GM23338 (cell line): Measurements from ENCODE around the gene DACT2. TPM values are rescaled to one million over a fixed set of nuclear protein-coding genes. Genes with fewer than 3 reads are reported as not detected.

Experiments
- ATAC-seq: fragments of 200-7000 bp; cut with Tn5 transposase; 3 replicates; pipeline ENCODE4 v1.9.1; 2020
- DNase-seq: peaks from one replicate; pipeline ENCODE4 v3.0.0-alpha.2; 2015; ENCODE audit warnings: low spot score
- H2AFZ ChIP-seq: fragments of 200-600 bp; sonication (generic); 2 replicates; pipeline ENCODE4 v1.8.0; 2016; ENCODE audit warnings: antibody characterized with exemption, mild to moderate bottlenecking, moderate library complexity
- H3F3A ChIP-seq: fragments of 200-600 bp; sonication (generic); replicated peaks from 2 replicates; pipeline ENCODE4 v1.8.0; 2017; ENCODE audit warnings: antibody characterized with exemption, mixed run types, low read depth
- H3K27ac ChIP-seq: fragments of 200-600 bp; sonication (generic); 2 replicates; pipeline ENCODE4 v1.6.1; 2016; ENCODE audit warnings: low read depth
- H3K27me3 ChIP-seq: fragments of 200-600 bp; sonication (generic); 2 replicates; pipeline ENCODE4 v1.8.0; 2016; ENCODE audit warnings: mild to moderate bottlenecking, mixed run types, moderate library complexity; ENCODE audit not compliant: insufficient read depth
- H3K36me3 ChIP-seq: fragments of 200-600 bp; sonication (generic); 2 replicates; pipeline ENCODE4 v1.8.0; 2016; ENCODE audit warnings: mild to moderate bottlenecking; ENCODE audit not compliant: insufficient read depth
- H3K4me1 ChIP-seq: fragments of 200-600 bp; sonication (generic); 2 replicates; pipeline ENCODE4 v1.8.0; 2016; ENCODE audit warnings: mild to moderate bottlenecking, moderate library complexity; ENCODE audit not compliant: insufficient read depth
- H3K4me2 ChIP-seq: fragments of 200-600 bp; sonication (generic); 2 replicates; pipeline ENCODE4 v1.7.1; 2017; ENCODE audit warnings: mixed run types
- H3K4me3 ChIP-seq: fragments of 200-600 bp; sonication (generic); 2 replicates; pipeline ENCODE4 v1.6.1; 2016; ENCODE audit warnings: mixed run types
- H3K79me2 ChIP-seq: fragments of 200-600 bp; sonication (generic); replicated peaks from 2 replicates; pipeline ENCODE4 v1.8.0; 2017; ENCODE audit warnings: mild to moderate bottlenecking; ENCODE audit not compliant: insufficient read depth
- H3K9me2 ChIP-seq: fragments of 200-600 bp; sonication (generic); 2 replicates; pipeline ENCODE4 v1.8.0; 2017; ENCODE audit not compliant: insufficient read depth
- H4K20me1 ChIP-seq: fragments of 200-600 bp; sonication (generic); replicated peaks from 2 replicates; pipeline ENCODE4 v1.8.0; 2017; ENCODE audit warnings: mild to moderate bottlenecking; ENCODE audit not compliant: insufficient read depth
- H3K27ac Mint-ChIP-seq: 2 replicates; pipeline ENCODE4 v1.8.0; 2020; ENCODE audit warnings: inconsistent platforms, mild to moderate bottlenecking, moderate library complexity, mixed read lengths
- H3K27me3 Mint-ChIP-seq: 3 replicates; pipeline ENCODE4 v1.8.0; 2022; ENCODE audit warnings: low read depth, mild to moderate bottlenecking, moderate library complexity, mixed read lengths, inconsistent platforms; ENCODE audit not compliant: insufficient read depth, poor library complexity
- H3K36me3 Mint-ChIP-seq: 3 replicates; pipeline ENCODE4 v1.8.0; 2021; ENCODE audit warnings: low read depth, mild to moderate bottlenecking, inconsistent platforms, moderate library complexity, mixed read lengths
- H3K4me1 Mint-ChIP-seq: 3 replicates; pipeline ENCODE4 v1.8.0; 2020; ENCODE audit warnings: mild to moderate bottlenecking, inconsistent platforms, mixed read lengths
- H3K4me3 Mint-ChIP-seq: 3 replicates; pipeline ENCODE4 v1.8.0; 2021; ENCODE audit warnings: moderate library complexity, mild to moderate bottlenecking, inconsistent platforms, mixed read lengths
- H3K9me3 Mint-ChIP-seq: 3 replicates; pipeline ENCODE4 v1.8.0; 2020; ENCODE audit warnings: moderate library complexity, mild to moderate bottlenecking, inconsistent platforms, mixed read lengths
- CREB1 ChIP-seq: fragments of 250-450 bp; sonication (Bioruptor Pico); IDR thresholded peaks from 2 replicates; pipeline ENCODE4 v1.5.0; 2020; ENCODE audit warnings: low read depth, mild to moderate bottlenecking, moderate library complexity
- EZH2phosphoT487 ChIP-seq: fragments of 200-600 bp; sonication (generic); IDR thresholded peaks from one replicate; pipeline ENCODE4 v1.8.1; 2018; ENCODE audit warnings: antibody characterized with exemption; ENCODE audit not compliant: unreplicated experiment
- JUNB ChIP-seq: IDR thresholded peaks from one replicate; pipeline ENCODE4 v1.6.1; 2016; ENCODE audit warnings: antibody characterized with exemption; ENCODE audit not compliant: unreplicated experiment
- POLR2AphosphoS5 ChIP-seq: IDR thresholded peaks from 2 replicates; pipeline ENCODE4 v1.6.1; 2016; ENCODE audit warnings: antibody characterized with exemption, low read depth
- STAT1 ChIP-seq: IDR thresholded peaks from one replicate; pipeline ENCODE4 v1.6.1; 2016; ENCODE audit warnings: antibody characterized with exemption; ENCODE audit not compliant: unreplicated experiment
- ZNF114 ChIP-seq: fragments of 250-450 bp; sonication (Bioruptor Pico); IDR thresholded peaks from 2 replicates; pipeline ENCODE4 v1.5.0; 2020; ENCODE audit warnings: mild to moderate bottlenecking, moderate library complexity
- ZNF462 ChIP-seq: fragments of 250-450 bp; sonication (Bioruptor Pico); IDR thresholded peaks from 2 replicates; pipeline ENCODE4 v1.5.0; 2020; ENCODE audit warnings: mild to moderate bottlenecking, moderate library complexity
- polyA plus RNA-seq: library from polyadenylated mRNA; unstranded; fragments of >200 nt; fragmentation: Nextera tagmentation; extraction: Ambion mirVana; gene quantifications from 2 replicates; pipeline ENCODE4 v1.2.1, GENCODE V29; 2016
- total RNA-seq: library from RNA; depleted of rRNA; stranded (reverse); fragments of >200 nt; shearing (Covaris generic); gene quantifications from 2 replicates; pipeline ENCODE4 v1.2.3, GENCODE V29; 2014
- TF ChIP-seq, protein P1 (sequence below), 2 experiments: fragments of 200-600 bp in 1 of 2; sonication (generic) in 1 of 2; conservative IDR thresholded peaks; 2 replicates each; pipeline versions ENCODE4 v1.5.1 to v1.6.1; 2016 to 2017; ENCODE audit warnings: antibody characterized with exemption in 2 of 2, low read depth in 2 of 2, mild to moderate bottlenecking in 2 of 2, moderate library complexity in 1 of 2

Gene DACT2
- total and polyA plus RNA-seq, 2 experiments from 2014 or later = 1.8 to 10.6 TPM

DNA sequence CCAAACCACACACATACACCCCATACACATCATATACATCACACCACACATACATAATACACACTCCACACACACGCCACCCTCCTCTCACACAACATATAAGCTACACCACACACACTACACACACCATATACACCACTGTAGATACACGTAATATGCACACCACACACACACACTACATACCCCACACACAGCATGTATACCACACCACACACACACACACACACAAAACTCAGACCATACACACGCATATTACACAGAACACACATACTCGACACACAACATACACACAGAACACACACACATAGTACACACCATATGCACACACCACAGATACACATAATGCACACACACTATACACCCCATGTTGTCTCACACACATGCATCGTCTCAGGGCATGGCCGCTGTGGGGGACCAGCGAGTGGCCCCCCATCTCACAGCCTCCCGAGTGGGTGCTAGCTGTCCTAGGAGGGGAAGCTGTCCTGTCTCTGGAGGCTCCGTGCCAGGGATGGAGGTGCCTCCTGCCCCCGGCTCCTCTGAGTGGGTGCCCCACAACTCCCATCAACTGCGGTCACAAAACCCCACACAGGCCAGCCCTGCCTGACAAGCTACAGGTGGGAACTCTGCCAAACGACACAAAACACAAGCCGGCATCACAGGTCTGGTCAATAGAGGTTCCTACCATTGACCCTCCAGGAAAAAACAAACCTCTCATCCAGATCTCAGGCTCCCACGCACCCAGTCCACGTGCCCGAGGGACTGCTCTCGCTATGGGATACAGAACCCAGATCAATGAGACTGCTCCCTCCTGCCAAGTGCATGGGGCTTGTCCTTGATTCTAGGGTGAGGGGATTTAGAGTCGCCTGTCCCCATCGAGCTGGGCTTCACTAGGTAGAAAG is 49.1 kb downstream of the DACT2 start:
- TF ChIP-seq STAT1 (no peak), ZNF114 (CRISPR knock-in tag) (no peak), POLR2AphosphoS5 (no peak), JUNB (no peak), EZH2phosphoT487 (no peak), CREB1 (no peak)
- Mint-ChIP-seq H3K27me3 (peaks cover 5% of the 10 kb centered on the region), H3K9me3 (no peaks in the 10 kb centered on the region), H3K4me1 (peaks cover 31% of the 10 kb centered on the region), H3K27ac (no peak overlapping the region), H3K4me3 (no peak overlapping the region), H3K36me3 (no peaks in the 10 kb centered on the region; the same call in 2 of the 3 replicates)
- ATAC-seq = no peak
- Histone ChIP-seq H3K27ac (no peak overlapping the region), H3K27me3 (no peaks in the 10 kb centered on the region), H3F3A (no peaks in the 10 kb centered on the region), H3K4me1 (0 out of 2 replicates have a peak, but pooled peaks cover 3% of the 10 kb centered on the region), H2AFZ (no peak overlapping the region), H3K4me2 (no peak overlapping the region), H4K20me1 (no peaks in the 10 kb centered on the region), H3K36me3 (no peaks in the 10 kb centered on the region), H3K79me2 (no peaks in the 10 kb centered on the region), H3K4me3 (no peak overlapping the region), H3K9me2 (no peaks in the 10 kb centered on the region)
- DNase-seq = no peak

DNA sequence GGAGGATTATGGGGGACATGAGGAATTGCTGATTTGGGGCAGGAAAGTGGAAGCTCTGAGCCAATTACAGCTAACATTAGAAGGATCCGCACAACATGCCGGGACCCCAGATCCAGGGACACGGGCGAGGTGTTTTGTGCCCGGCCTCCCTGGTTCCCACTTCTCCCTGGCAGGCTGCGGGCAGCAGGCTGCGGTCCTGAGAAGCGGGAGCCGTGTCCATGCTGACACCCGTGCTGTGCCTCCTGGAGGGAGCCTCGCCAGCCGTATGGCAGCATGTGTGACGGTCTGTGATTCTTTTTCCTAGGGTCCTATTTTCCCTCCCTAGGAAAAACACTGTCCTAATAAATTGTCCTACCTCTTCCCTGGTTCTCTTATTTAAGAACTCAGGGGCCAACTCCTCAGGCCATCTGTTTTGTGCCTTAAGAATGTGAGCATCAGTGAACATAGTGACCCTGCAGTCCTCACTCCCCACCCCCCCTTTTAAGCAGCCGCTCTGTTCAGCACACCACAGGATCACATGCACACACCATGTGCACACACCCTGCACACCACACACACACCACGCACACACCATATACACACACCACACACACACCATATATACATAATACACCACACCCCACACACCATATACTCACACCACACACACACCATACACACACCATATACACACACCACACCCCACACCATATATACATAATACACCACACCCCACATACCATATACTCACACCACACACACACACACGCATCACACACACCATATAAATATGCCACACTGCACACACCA is 49.9 kb downstream of the DACT2 start:
- Histone ChIP-seq H4K20me1 (no peaks in the 10 kb centered on the region), H3K79me2 (no peaks in the 10 kb centered on the region), H3K4me2 (no peak overlapping the region), H3K27me3 (no peaks in the 10 kb centered on the region), H3K4me1 (0 out of 2 replicates have a peak, but pooled peaks cover 3% of the 10 kb centered on the region), H3K4me3 (no peak overlapping the region), H2AFZ (no peak overlapping the region), H3K27ac (no peak overlapping the region), H3K9me2 (no peaks in the 10 kb centered on the region), H3K36me3 (no peaks in the 10 kb centered on the region), H3F3A (no peaks in the 10 kb centered on the region)
- H3K27ac Mint-ChIP-seq = no peak overlapping the region
- ATAC-seq (no peak), DNase-seq (no peak)
- no peaks in the 10 kb centered on the region; the same call in 2 of the 3 replicates for H3K36me3 Mint-ChIP-seq
- TF ChIP-seq POLR2AphosphoS5 = no peak
- TF ChIP-seq, protein P1, sequence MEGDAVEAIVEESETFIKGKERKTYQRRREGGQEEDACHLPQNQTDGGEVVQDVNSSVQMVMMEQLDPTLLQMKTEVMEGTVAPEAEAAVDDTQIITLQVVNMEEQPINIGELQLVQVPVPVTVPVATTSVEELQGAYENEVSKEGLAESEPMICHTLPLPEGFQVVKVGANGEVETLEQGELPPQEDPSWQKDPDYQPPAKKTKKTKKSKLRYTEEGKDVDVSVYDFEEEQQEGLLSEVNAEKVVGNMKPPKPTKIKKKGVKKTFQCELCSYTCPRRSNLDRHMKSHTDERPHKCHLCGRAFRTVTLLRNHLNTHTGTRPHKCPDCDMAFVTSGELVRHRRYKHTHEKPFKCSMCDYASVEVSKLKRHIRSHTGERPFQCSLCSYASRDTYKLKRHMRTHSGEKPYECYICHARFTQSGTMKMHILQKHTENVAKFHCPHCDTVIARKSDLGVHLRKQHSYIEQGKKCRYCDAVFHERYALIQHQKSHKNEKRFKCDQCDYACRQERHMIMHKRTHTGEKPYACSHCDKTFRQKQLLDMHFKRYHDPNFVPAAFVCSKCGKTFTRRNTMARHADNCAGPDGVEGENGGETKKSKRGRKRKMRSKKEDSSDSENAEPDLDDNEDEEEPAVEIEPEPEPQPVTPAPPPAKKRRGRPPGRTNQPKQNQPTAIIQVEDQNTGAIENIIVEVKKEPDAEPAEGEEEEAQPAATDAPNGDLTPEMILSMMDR (conservative IDR thresholded peaks at IDR 0.05; ENCODE audit: low read depth in 2 of 2) = no peak
- TF ChIP-seq STAT1 = no peak
- no peak for TF ChIP-seq EZH2phosphoT487
- TF ChIP-seq ZNF462 (CRISPR knock-in tag) = no peak
- no peak overlapping the region for H3K4me3 Mint-ChIP-seq
- H3K27me3 Mint-ChIP-seq = peaks cover 3% of the 10 kb centered on the region
- H3K9me3 Mint-ChIP-seq = no peaks in the 10 kb centered on the region
- H3K4me1 Mint-ChIP-seq = peaks cover 27% of the 10 kb centered on the region
